Urinary bladder (tissue), 4 donors: ENCODE measurements around the gene EVC2. TPM values are rescaled to one million over a fixed set of nuclear protein-coding genes. Genes with fewer than 3 reads are reported as not detected.

ENCODE experiments used
- DNase-seq: peaks from one replicate; pipeline ENCODE4 v3.0.0-alpha.2; 2015; ENCODE audit errors: extremely low spot score
- H3K27ac ChIP-seq: one replicate; pipeline ENCODE4 v1.5.1; 2013; ENCODE audit warnings: low read depth, mild to moderate bottlenecking, moderate library complexity
- H3K36me3 ChIP-seq: one replicate; pipeline ENCODE4 v1.6.1; 2013; ENCODE audit warnings: mild to moderate bottlenecking, moderate library complexity; ENCODE audit not compliant: insufficient read depth
- H3K4me1 ChIP-seq: one replicate; pipeline ENCODE4 v1.6.1; 2013; ENCODE audit warnings: mild to moderate bottlenecking, moderate library complexity; ENCODE audit not compliant: insufficient read depth
- H3K4me3 ChIP-seq: one replicate; pipeline ENCODE4 v1.5.1; 2013; ENCODE audit warnings: low read depth, low read length
- WGBS: extraction: QIAGEN DNeasy Blood & Tissue Kit; methylation state at CpG from one replicate; pipeline ENCODE4 v1.1.7; 2013; 5-methylcytosine and 5-hydroxymethylcytosine counted together
- polyA plus RNA-seq: library from polyadenylated mRNA; stranded (reverse); fragments of 200-250 nt; gene quantifications from one replicate; pipeline ENCODE4 v1.2.3, GENCODE V29; 2013
- total RNA-seq: library from RNA; depleted of rRNA; stranded (reverse); fragments of >200 nt; gene quantifications from one replicate; pipeline ENCODE4 v1.2.3, GENCODE V29; 2014
- donor health status: healthy with polysubstance abuse.
- donor health status: healthy.

EVC2 gene
- total and polyA plus RNA-seq, 2 donors = 7.2 to 9.8 TPM

DNA sequence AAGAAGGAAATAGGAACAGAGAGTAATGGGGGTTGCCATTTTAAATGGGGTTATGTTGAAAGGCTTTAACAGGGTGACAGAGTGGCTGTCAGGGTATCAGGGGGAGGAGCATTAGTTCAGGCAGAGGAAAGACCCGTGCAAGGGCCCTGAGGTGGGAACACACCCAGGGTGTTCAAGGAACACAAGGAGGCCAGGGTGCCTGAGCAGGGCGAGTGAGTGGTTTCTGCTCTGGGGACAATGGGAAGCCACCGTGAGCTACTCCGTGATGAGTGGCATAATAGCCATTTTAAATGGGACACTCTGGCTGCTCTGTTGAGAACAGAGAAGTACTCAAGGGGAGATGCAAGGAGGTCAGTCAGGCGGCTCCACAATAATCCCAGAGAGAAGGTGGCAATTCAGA lies 4.5 kb downstream of the EVC2 start:
- Histone ChIP-seq H3K4me3 (no peak overlapping the region), H3K27ac (no peak overlapping the region), H3K4me1 (peaks cover 7% of the 10 kb centered on the region), H3K36me3 (no peaks in the 10 kb centered on the region)
- no peak for DNase-seq
- WGBS = 97% methylated on average over 5 of the region's 5 CpGs

DNA sequence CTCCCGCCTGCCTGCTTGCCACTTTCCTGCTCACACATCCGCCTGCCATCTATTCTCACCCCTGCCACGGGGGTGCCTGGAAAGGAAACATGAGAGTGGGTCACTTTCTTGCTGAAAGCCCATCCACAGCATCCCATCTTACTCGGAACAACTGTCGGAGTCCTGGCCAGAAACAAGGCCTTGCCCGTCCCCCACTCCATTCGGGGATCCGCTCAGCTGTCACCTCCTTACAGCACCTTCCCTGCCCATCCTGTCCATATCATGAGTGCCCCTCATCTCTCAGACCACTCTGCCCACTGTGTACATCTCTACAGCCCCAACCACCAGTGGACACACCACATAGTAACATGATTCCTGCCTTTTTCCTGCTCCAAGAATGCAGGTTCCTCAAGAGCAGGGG lies 6.4 kb downstream of the EVC2 start:
- no peak overlapping the region for H3K4me3 ChIP-seq
- WGBS = 98% methylated on average over 8 of the region's 8 CpGs
- peaks cover 3% of the 10 kb centered on the region for H3K4me1 ChIP-seq
- H3K27ac ChIP-seq = no peak overlapping the region
- H3K36me3 ChIP-seq = no peaks in the 10 kb centered on the region
- DNase-seq = no peak

DNA sequence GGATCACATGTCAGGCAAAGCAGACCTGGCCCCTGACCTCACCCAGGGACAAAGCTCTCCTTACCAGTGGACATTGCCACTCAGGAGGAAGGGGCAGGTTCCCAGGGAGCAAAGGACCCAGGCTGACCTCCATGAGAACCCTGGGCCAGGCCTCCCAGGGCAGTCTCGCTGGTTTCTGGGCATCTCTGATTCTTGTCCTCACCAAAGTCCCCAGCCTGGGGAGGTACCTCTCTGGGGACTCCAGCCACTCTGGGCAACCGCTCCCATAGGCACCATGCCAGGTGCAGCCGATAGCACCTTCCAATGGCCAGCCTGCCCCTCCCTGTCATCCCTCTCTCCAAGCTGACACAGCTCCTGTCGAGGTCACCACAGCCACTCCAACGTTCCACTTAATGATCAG lies 7.9 kb downstream of the EVC2 start:
- no peaks in the 10 kb centered on the region for H3K36me3 ChIP-seq

DNA sequence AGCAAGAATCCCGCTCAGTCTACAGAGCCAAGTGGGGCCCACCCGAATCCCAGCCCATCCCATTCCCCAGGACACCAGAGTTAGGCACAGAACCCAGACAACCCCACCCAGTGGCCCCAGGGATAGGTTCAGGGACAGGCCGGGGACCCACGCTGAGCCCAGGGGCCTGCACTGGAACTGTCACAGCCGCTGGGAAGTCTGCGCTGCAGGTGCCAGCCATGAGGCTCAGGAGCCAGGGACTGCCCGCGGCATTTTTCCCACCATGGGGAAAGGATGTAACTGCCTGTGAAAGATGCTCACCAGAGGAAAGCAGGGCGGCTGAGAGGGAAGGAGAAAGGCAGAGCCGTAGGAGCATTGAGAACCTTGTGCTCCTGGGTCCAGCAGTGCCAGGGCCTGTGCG lies 12.0 kb downstream of the EVC2 start:
- 93% methylated on average over 11 of the region's 11 CpGs for WGBS
- no peak overlapping the region for H3K27ac ChIP-seq
- no peaks in the 10 kb centered on the region for H3K36me3 ChIP-seq
- no peak for DNase-seq
- H3K4me1 ChIP-seq = no peaks in the 10 kb centered on the region
- H3K4me3 ChIP-seq = no peak overlapping the region

More for the DNA sequence above, 7.9 kb downstream of the EVC2 start:
- no peak for DNase-seq
- WGBS = 90% methylated on average over 5 of the region's 5 CpGs
- peaks cover 3% of the 10 kb centered on the region for H3K4me1 ChIP-seq
- no peak overlapping the region for H3K27ac ChIP-seq
- no peak overlapping the region for H3K4me3 ChIP-seq

GRCh38 chr4:5693871-5694270 lies 14.5 kb downstream of the EVC2 start:
- H3K36me3 ChIP-seq = no peaks in the 10 kb centered on the region

GRCh38 chr4:5691491-5692132 lies 16.7 kb downstream of the EVC2 start:
- DNase-seq = no peak
- Histone ChIP-seq H3K36me3 (no peaks in the 10 kb centered on the region), H3K4me1 (no peaks in the 10 kb centered on the region), H3K27ac (no peak overlapping the region), H3K4me3 (no peak overlapping the region)
- 85% methylated on average over 7 of the region's 7 CpGs for WGBS

More at GRCh38 chr4:5693871-5694270, 14.5 kb downstream of the EVC2 start:
- 81% methylated on average over 4 of the region's 4 CpGs for WGBS
- H3K4me1 ChIP-seq = no peaks in the 10 kb centered on the region
- H3K4me3 ChIP-seq = no peak overlapping the region
- no peak overlapping the region for H3K27ac ChIP-seq
- DNase-seq = no peak

DNA sequence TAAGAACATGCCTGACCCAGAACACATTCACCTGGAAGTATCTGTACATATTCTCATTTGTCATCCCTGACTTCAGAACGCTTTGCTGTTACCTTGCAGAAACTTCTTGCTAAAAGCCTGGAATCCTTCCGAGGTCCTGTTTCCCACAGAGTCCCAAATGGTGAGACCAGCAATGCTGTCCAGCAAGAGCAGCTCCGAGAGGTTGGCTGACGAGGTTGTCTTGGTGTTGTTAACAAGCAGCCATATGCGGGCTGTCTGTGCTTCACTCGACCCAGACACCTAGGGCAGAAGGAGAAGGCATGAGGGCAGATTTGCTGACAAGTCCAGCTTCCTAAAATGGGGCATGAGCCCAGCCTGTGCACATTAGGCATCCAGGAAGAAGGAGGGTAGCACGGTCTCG lies 19.3 kb downstream of the EVC2 start:
- no peak for DNase-seq
- no peaks in the 10 kb centered on the region for H3K36me3 ChIP-seq
- H3K27ac ChIP-seq = no peak overlapping the region
- no peaks in the 10 kb centered on the region for H3K4me1 ChIP-seq
- 92% methylated on average over 8 of the region's 8 CpGs for WGBS
- no peak overlapping the region for H3K4me3 ChIP-seq

GRCh38 chr4:5686338-5686737 lies 22.0 kb downstream of the EVC2 start:
- Histone ChIP-seq H3K27ac (no peak overlapping the region), H3K4me1 (no peaks in the 10 kb centered on the region), H3K4me3 (no peak overlapping the region), H3K36me3 (no peaks in the 10 kb centered on the region)
- WGBS = 94% methylated on average over 6 of the region's 6 CpGs
- no peak for DNase-seq

- DNase-seq = no peak
- no peaks in the 10 kb centered on the region for H3K4me1 ChIP-seq
- H3K36me3 ChIP-seq = no peaks in the 10 kb centered on the region
- H3K27ac ChIP-seq = no peak overlapping the region
- no peak overlapping the region for H3K4me3 ChIP-seq
- 99% methylated on average over 9 of the region's 9 CpGs for WGBS
Observed at GRCh38 chr4:5685296-5685695, 23.1 kb downstream of the EVC2 start.

GRCh38 chr4:5683566-5683965 lies 24.8 kb downstream of the EVC2 start:
- DNase-seq = no peak
- 56% methylated on average over 10 of the region's 10 CpGs for WGBS
- Histone ChIP-seq H3K4me1 (no peaks in the 10 kb centered on the region), H3K36me3 (no peaks in the 10 kb centered on the region), H3K27ac (no peak overlapping the region), H3K4me3 (no peak overlapping the region)

DNA sequence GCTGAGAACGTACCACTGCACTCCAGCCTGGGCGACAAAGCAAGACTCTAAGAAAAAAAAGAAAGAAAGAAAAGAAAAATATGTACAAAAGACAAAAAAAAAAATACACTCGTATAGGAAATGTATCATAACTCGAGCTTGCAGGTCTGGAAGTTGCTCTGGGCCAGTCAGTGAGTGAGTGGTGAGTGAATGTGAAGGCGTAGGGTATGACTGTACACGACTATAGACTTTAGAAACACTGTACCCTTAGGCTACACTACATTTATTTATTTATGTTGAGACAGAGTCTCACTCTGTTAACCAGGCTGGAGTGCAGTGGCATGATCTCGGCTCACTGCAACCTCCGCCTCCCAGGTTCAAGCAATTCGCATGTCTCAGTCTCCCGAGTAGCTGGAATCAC lies 29.4 kb downstream of the EVC2 start:
- no peak for DNase-seq
- WGBS = 94% methylated on average over 10 of the region's 10 CpGs
- Histone ChIP-seq H3K4me3 (no peak overlapping the region), H3K36me3 (no peaks in the 10 kb centered on the region), H3K4me1 (no peaks in the 10 kb centered on the region), H3K27ac (no peak overlapping the region)

DNA sequence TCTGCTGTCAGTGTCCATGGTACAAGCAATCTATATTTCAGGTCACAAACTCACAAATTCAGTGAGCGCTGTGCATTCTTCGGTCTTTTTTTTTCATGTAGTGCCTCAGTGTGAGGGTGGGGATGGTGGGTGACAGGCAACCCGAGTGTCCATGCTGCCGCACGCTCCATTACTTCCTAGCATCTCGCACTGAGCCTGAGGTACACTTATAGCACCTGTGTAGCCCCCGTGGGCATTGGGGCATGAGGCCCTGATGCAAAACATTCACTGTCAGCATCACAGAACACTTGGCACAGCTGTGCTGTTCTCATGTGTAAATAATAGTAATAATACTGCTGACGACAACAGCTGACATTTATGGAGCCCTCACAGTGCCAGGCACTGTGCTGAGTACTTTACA lies 31.6 kb downstream of the EVC2 start:
- 94% methylated on average over 8 of the region's 8 CpGs for WGBS
- no peaks in the 10 kb centered on the region for H3K4me1 ChIP-seq
- no peak overlapping the region for H3K27ac ChIP-seq
- H3K36me3 ChIP-seq = no peaks in the 10 kb centered on the region
- no peak for DNase-seq
- H3K4me3 ChIP-seq = no peak overlapping the region

GRCh38 chr4:5666741-5667140 lies 41.6 kb downstream of the EVC2 start:
- no peak overlapping the region for H3K27ac ChIP-seq
- DNase-seq = no peak
- no peaks in the 10 kb centered on the region for H3K4me1 ChIP-seq
- no peaks in the 10 kb centered on the region for H3K36me3 ChIP-seq
- 87% methylated on average over 1 of the region's 1 CpG for WGBS
- H3K4me3 ChIP-seq = no peak overlapping the region

DNA sequence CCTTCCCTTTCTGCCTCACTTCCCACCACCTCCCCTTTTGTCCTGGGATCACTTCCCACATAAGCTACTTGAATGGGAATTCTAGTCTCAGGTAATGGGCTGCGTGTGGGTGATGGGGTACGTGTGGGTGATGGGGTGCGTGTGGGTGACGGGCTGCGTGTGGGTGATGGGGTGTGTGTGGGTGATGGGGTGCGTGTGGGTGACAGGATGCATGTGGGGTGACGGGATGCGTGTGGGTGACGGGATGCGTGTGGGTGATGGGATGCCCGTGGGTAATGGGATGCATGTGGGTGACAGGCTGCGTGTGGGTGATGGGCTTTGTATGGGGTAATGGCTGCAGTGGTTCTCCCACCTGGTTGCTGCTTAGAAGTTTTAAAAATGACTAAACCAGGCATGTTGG lies 43.6 kb downstream of the EVC2 start:
- Histone ChIP-seq H3K4me1 (no peaks in the 10 kb centered on the region), H3K36me3 (no peaks in the 10 kb centered on the region), H3K4me3 (no peak overlapping the region), H3K27ac (no peak overlapping the region)
- no peak for DNase-seq
- WGBS = 96% methylated on average over 12 of the region's 12 CpGs

DNA sequence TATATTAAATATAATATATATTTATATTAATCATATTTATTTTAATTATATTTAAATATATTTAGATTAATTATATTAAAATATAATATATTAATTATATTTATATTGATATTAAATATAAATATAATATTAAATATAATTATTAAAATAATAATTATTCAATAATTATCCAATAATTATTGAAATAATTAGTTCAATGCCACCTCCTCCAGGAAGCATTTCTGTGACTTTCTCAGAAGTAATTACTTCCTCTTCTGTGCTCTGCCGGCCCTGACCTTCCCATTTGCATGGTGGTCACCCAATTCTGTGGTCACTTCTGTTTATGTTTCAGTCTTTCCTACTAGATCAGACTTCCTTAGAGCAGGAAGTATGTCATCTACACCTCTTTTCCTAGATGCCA lies 45.8 kb downstream of the EVC2 start:
- WGBS = 83% methylated on average over 1 of the region's 1 CpG
- Histone ChIP-seq H3K27ac (no peak overlapping the region), H3K36me3 (no peaks in the 10 kb centered on the region), H3K4me1 (no peaks in the 10 kb centered on the region), H3K4me3 (no peak overlapping the region)
- DNase-seq = no peak
